Fibroblast of lung (primary cell): ENCODE measurements around the gene KASH5. TPM values are rescaled to one million over a fixed set of nuclear protein-coding genes. Genes with fewer than 3 reads are reported as not detected.

Experiments used
- DNase-seq, 2 donors: peaks; one replicate each; pipeline versions ENCODE4 v3.0.0 to v3.0.0-alpha.2; 2010; ENCODE audit warnings: low read depth in 2 of 2
- H2AFZ ChIP-seq: 2 replicates; pipeline ENCODE4 v1.5.1; 2012; ENCODE audit warnings: low read length, control low read depth, inconsistent platforms
- H3K27ac ChIP-seq: 2 replicates; pipeline ENCODE4 v1.5.1; 2011; ENCODE audit warnings: low read length, control low read depth; ENCODE audit not compliant: insufficient read depth
- H3K27me3 ChIP-seq: 2 replicates; pipeline ENCODE4 v1.5.1; 2011; ENCODE audit warnings: mild to moderate bottlenecking, low read length; ENCODE audit not compliant: control insufficient read depth, insufficient read depth
- H3K36me3 ChIP-seq: 2 replicates; pipeline ENCODE4 v1.5.1; 2011; ENCODE audit warnings: low read length; ENCODE audit not compliant: control insufficient read depth, insufficient read depth
- H3K4me1 ChIP-seq: 2 replicates; pipeline ENCODE4 v1.5.1; 2011; ENCODE audit warnings: low read length; ENCODE audit not compliant: control insufficient read depth, insufficient read depth; ENCODE audit errors: extremely low read depth
- H3K4me2 ChIP-seq: 2 replicates; pipeline ENCODE4 v1.5.1; 2011; ENCODE audit warnings: low read length, control low read depth; ENCODE audit not compliant: insufficient read depth; ENCODE audit errors: extremely low read depth
- H3K4me3 ChIP-seq, 4 experiments: fragments of 200-600 bp in 1 of 4; sonication (generic) in 1 of 4; replicated peaks in 1 of 4; 2 replicates each; pipeline ENCODE4 v1.5.1; 2011 to 2016; ENCODE audit warnings: low read length in 4 of 4, low read depth in 3 of 4, mild to moderate bottlenecking in 3 of 4, control low read depth in 2 of 4, inconsistent platforms in 1 of 4, mixed read lengths in 1 of 4; ENCODE audit not compliant: insufficient read depth in 1 of 4; ENCODE audit errors: control extremely low read depth in 1 of 4
- H3K79me2 ChIP-seq: 2 replicates; pipeline ENCODE4 v1.5.1; 2012; ENCODE audit warnings: mild to moderate bottlenecking, low read length, inconsistent platforms; ENCODE audit not compliant: control insufficient read depth, insufficient read depth
- H3K9ac ChIP-seq: 2 replicates; pipeline ENCODE4 v1.5.1; 2011; ENCODE audit warnings: mild to moderate bottlenecking, low read length, control low read depth; ENCODE audit not compliant: insufficient read depth
- H3K9me3 ChIP-seq: 2 replicates; pipeline ENCODE4 v1.5.1; 2012; ENCODE audit warnings: low read depth, low read length; ENCODE audit not compliant: control insufficient read depth, insufficient read depth
- H4K20me1 ChIP-seq: 2 replicates; pipeline ENCODE4 v1.5.1; 2011; ENCODE audit warnings: low read length; ENCODE audit not compliant: control insufficient read depth, insufficient read depth; ENCODE audit errors: extremely low read depth
- EZH2 ChIP-seq: IDR thresholded peaks from 2 replicates; pipeline ENCODE4 v1.5.1; 2012; ENCODE audit warnings: low read length, control low read depth, mild to moderate bottlenecking; ENCODE audit errors: missing control alignments
- polyA plus RNA-seq, 2 donors: library from polyadenylated mRNA; depleted of rRNA in 1 of 2; stranded (reverse) in 1 of 2; unstranded in 1 of 2; fragments of >200 nt; gene quantifications; 2 replicates each; pipeline ENCODE4 v1.2.1, GENCODE V29; 2011 to 2012; ENCODE audit warnings: missing spikeins in 1 of 2
- total RNA-seq: library from RNA; depleted of rRNA; stranded (reverse); fragments of >200 nt; gene quantifications from 2 replicates; pipeline ENCODE4 v1.2.1, GENCODE V29; 2014
- TF ChIP-seq, protein P1 (sequence below), 2 donors: IDR thresholded peaks in 1 of 2; conservative IDR thresholded peaks in 1 of 2; 1 replicate in 1 of 2; 2 replicates in 1 of 2; pipeline ENCODE4 v1.5.1; 2011 to 2012; ENCODE audit warnings: low read length in 2 of 2, control low read depth in 1 of 2, inconsistent platforms in 1 of 2, low read depth in 1 of 2, mild to moderate bottlenecking in 1 of 2

KASH5 gene
- total and polyA plus RNA-seq, 2 donors (not counting 1 experiment from before 2014, with no cell fraction given) = not detected

DNA sequence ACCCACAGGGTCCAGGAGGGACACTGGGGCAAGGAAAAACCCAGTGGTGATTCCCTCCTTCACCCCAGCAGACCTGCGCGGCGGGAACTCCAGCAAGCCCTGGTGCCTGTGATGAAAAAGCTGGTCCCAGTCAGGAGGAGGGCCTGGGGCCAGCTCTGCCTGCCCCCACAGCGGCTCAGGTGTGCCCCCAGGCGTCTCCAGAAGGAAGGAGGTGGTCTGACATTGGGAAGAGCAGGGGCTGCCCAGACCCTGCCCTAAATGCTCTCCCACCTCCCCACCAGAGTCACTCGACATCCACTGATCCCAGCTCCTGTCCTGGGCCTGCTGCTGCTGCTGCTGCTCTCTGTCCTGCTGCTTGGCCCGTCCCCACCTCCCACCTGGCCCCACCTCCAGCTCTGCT, 29.0 kb downstream of the KASH5 start:
- no peak for DNase-seq
- no peaks in the 10 kb centered on the region for H3K9me3 ChIP-seq
- no peak overlapping the region for H3K9ac ChIP-seq
- H3K27ac ChIP-seq = no peak overlapping the region
- H3K4me3 ChIP-seq = no peak overlapping the region
- no peaks in the 10 kb centered on the region for H3K36me3 ChIP-seq
- H2AFZ ChIP-seq = no peak overlapping the region
- TF ChIP-seq EZH2 = no peak
- TF ChIP-seq, protein P1, sequence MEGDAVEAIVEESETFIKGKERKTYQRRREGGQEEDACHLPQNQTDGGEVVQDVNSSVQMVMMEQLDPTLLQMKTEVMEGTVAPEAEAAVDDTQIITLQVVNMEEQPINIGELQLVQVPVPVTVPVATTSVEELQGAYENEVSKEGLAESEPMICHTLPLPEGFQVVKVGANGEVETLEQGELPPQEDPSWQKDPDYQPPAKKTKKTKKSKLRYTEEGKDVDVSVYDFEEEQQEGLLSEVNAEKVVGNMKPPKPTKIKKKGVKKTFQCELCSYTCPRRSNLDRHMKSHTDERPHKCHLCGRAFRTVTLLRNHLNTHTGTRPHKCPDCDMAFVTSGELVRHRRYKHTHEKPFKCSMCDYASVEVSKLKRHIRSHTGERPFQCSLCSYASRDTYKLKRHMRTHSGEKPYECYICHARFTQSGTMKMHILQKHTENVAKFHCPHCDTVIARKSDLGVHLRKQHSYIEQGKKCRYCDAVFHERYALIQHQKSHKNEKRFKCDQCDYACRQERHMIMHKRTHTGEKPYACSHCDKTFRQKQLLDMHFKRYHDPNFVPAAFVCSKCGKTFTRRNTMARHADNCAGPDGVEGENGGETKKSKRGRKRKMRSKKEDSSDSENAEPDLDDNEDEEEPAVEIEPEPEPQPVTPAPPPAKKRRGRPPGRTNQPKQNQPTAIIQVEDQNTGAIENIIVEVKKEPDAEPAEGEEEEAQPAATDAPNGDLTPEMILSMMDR (conservative IDR thresholded peaks at IDR 0.05 in 1 of 2, IDR thresholded peaks at IDR 0.05 in 1 of 2; ENCODE audit: low read depth in 1 of 2, low read length in 2 of 2) = no peak
- H3K79me2 ChIP-seq = no peaks in the 10 kb centered on the region
- H3K4me1 ChIP-seq = no peaks in the 10 kb centered on the region
- no peaks in the 10 kb centered on the region for H4K20me1 ChIP-seq
- H3K27me3 ChIP-seq = peaks cover 46% of the 10 kb centered on the region
- no peak overlapping the region for H3K4me2 ChIP-seq

DNA sequence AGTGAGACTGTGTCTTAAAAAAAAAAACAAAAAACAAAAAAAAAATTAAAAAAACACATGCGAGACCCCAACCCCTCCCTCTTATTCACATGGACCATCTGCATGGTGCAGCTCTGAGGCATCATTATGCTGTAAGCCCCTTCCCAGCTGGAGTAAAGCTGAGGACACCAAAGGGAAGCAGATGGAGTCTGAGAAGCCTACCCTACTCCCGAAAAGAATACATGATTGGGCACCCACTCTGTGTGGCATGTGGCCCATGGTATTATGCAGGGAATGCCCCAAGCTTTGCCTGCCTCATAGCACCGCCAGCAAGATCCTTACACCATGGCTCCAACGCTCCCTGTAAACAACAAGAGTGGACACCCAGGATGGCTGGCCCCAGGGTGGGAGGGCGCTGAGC, 30.5 kb downstream of the KASH5 start:
- no peaks in the 10 kb centered on the region for H4K20me1 ChIP-seq
- H3K4me3 ChIP-seq = no peak overlapping the region
- DNase-seq = no peak
- H3K9ac ChIP-seq = no peak overlapping the region
- no peaks in the 10 kb centered on the region for H3K36me3 ChIP-seq
- no peaks in the 10 kb centered on the region for H3K79me2 ChIP-seq
- H3K4me1 ChIP-seq = no peaks in the 10 kb centered on the region
- no peak overlapping the region for H2AFZ ChIP-seq
- H3K27ac ChIP-seq = no peak overlapping the region
- H3K9me3 ChIP-seq = no peaks in the 10 kb centered on the region
- peaks cover 55% of the 10 kb centered on the region for H3K27me3 ChIP-seq
- no peak overlapping the region for H3K4me2 ChIP-seq
- TF ChIP-seq, protein P1 (conservative IDR thresholded peaks at IDR 0.05 in 1 of 2, IDR thresholded peaks at IDR 0.05 in 1 of 2; ENCODE audit: low read depth in 1 of 2, low read length in 2 of 2) = no peak
- TF ChIP-seq EZH2 = no peak

DNA sequence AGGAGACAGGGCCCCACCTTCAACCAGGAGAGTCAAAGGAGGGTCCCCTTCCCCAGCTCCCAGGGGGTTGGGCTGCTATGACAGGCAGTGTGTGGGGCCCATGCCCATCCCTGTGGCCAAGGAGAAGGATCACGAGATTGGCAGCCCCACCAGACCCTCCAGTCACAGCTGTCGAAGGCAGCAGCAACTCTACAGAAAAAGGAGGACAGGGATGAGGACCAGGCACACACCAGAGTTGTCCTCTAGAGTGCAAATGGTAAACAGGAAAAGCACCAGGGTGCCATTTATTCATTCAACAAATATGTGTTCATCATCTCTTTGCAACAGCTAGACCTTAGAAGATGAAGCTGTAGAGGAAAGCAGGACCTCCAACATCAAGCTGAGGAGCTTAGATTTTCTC, 31.1 kb downstream of the KASH5 start:
- Histone ChIP-seq H3K27ac (no peak overlapping the region), H3K4me1 (no peaks in the 10 kb centered on the region), H3K27me3 (peaks cover 61% of the 10 kb centered on the region), H3K9me3 (no peaks in the 10 kb centered on the region), H4K20me1 (no peaks in the 10 kb centered on the region), H3K9ac (no peak overlapping the region), H3K36me3 (no peaks in the 10 kb centered on the region), H3K79me2 (no peaks in the 10 kb centered on the region), H2AFZ (no peak overlapping the region), H3K4me2 (no peak overlapping the region), H3K4me3 (no peak overlapping the region)
- TF ChIP-seq EZH2 = no peak
- TF ChIP-seq, protein P1 (conservative IDR thresholded peaks at IDR 0.05 in 1 of 2, IDR thresholded peaks at IDR 0.05 in 1 of 2; ENCODE audit: low read depth in 1 of 2, low read length in 2 of 2) = no peak
- DNase-seq = no peak
